H9 (cell line): ENCODE results near the gene ENC1. TPM values are rescaled to one million over a fixed set of nuclear protein-coding genes. Genes with fewer than 3 reads are reported as not detected.

Experiments
- DNase-seq: peaks from one replicate; pipeline ENCODE4 v3.0.0-alpha.2; 2017
- H2AFZ ChIP-seq: one replicate; pipeline ENCODE4 v1.6.1; 2013; ENCODE audit warnings: mild to moderate bottlenecking, low read length, control low read depth, moderate library complexity
- H2AK5ac ChIP-seq: 2 replicates; pipeline ENCODE4 v1.6.1; 2013; ENCODE audit warnings: low read length, control low read depth, mixed read lengths; ENCODE audit not compliant: insufficient read length
- H2BK120ac ChIP-seq: one replicate; pipeline ENCODE4 v1.6.1; 2013; ENCODE audit warnings: low read depth, mild to moderate bottlenecking, low read length, control low read depth, inconsistent platforms; ENCODE audit not compliant: poor library complexity, severe bottlenecking
- H2BK12ac ChIP-seq: 2 replicates; pipeline ENCODE4 v1.6.1; 2013; ENCODE audit warnings: low read length, control low read depth, mixed read lengths, low read depth; ENCODE audit not compliant: insufficient read length
- H2BK15ac ChIP-seq: 2 replicates; pipeline ENCODE4 v1.6.1; 2013; ENCODE audit warnings: low read depth, low read length, control low read depth
- H2BK20ac ChIP-seq: one replicate; pipeline ENCODE4 v1.6.1; 2013; ENCODE audit warnings: low read depth, mild to moderate bottlenecking, low read length, control low read depth, inconsistent platforms; ENCODE audit not compliant: poor library complexity, severe bottlenecking
- H2BK5ac ChIP-seq: 2 replicates; pipeline ENCODE4 v1.6.1; 2013; ENCODE audit warnings: low read length, control low read depth, mixed read lengths; ENCODE audit not compliant: insufficient read length
- H3K14ac ChIP-seq: 2 replicates; pipeline ENCODE4 v1.6.1; 2013; ENCODE audit warnings: low read length, control low read depth; ENCODE audit not compliant: insufficient read depth
- H3K18ac ChIP-seq: 2 replicates; pipeline ENCODE4 v1.6.1; 2013; ENCODE audit warnings: low read depth, mild to moderate bottlenecking, mixed read lengths, low read length, control low read depth; ENCODE audit not compliant: insufficient read length
- H3K23ac ChIP-seq: 2 replicates; pipeline ENCODE4 v1.6.1; 2013; ENCODE audit warnings: low read length, control low read depth, mixed read lengths, low read depth; ENCODE audit not compliant: insufficient read length
- H3K23me2 ChIP-seq: 2 replicates; pipeline ENCODE4 v1.6.1; 2013; ENCODE audit warnings: low read depth, mild to moderate bottlenecking, mixed read lengths, low read length, control low read depth; ENCODE audit not compliant: insufficient read length, poor library complexity, severe bottlenecking
- H3K27ac ChIP-seq: 2 replicates; pipeline ENCODE4 v1.5.1; 2013; ENCODE audit warnings: low read length, control low read depth, mixed read lengths, low read depth; ENCODE audit not compliant: insufficient read length
- H3K27me3 ChIP-seq: 2 replicates; pipeline ENCODE4 v1.6.1; 2013; ENCODE audit warnings: low read length, control low read depth, inconsistent platforms; ENCODE audit not compliant: insufficient read depth
- H3K4ac ChIP-seq: 2 replicates; pipeline ENCODE4 v1.6.1; 2013; ENCODE audit warnings: low read depth, mild to moderate bottlenecking, control low read depth, inconsistent platforms, low read length, moderate library complexity
- H3K4me1 ChIP-seq: 2 replicates; pipeline ENCODE4 v1.6.1; 2013; ENCODE audit warnings: low read length, control low read depth, inconsistent platforms; ENCODE audit not compliant: insufficient read depth
- H3K4me2 ChIP-seq: 2 replicates; pipeline ENCODE4 v1.6.1; 2013; ENCODE audit warnings: low read length, control low read depth, mixed read lengths; ENCODE audit not compliant: insufficient read length, insufficient read depth
- H3K56ac ChIP-seq: 2 replicates; pipeline ENCODE4 v1.6.1; 2013; ENCODE audit warnings: low read depth, mild to moderate bottlenecking, mixed read lengths, low read length, control low read depth; ENCODE audit not compliant: insufficient read length
- H3K79me1 ChIP-seq: 2 replicates; pipeline ENCODE4 v1.6.1; 2013; ENCODE audit warnings: low read depth, mild to moderate bottlenecking, moderate library complexity, low read length, control low read depth, inconsistent platforms; ENCODE audit not compliant: insufficient read depth, poor library complexity, severe bottlenecking
- H3K79me2 ChIP-seq: 2 replicates; pipeline ENCODE4 v1.6.1; 2013; ENCODE audit warnings: low read length, control low read depth, inconsistent platforms; ENCODE audit not compliant: insufficient read depth
- H3K9ac ChIP-seq: 2 replicates; pipeline ENCODE4 v1.6.1; 2013; ENCODE audit warnings: low read length, control low read depth, mixed read lengths; ENCODE audit not compliant: insufficient read length; ENCODE audit errors: extremely low read depth
- H3K9me3 ChIP-seq: one replicate; pipeline ENCODE4 v1.6.1; 2013; ENCODE audit warnings: low read depth, low read length, inconsistent platforms; ENCODE audit not compliant: control insufficient read depth
- H3T11ph ChIP-seq: one replicate; pipeline ENCODE4 v1.6.1; 2013; ENCODE audit warnings: mild to moderate bottlenecking, low read length, control low read depth, inconsistent platforms
- H4K20me1 ChIP-seq: one replicate; pipeline ENCODE4 v1.6.1; 2013; ENCODE audit not compliant: control insufficient read depth, insufficient read length, insufficient read depth
- H4K5ac ChIP-seq: 2 replicates; pipeline ENCODE4 v1.6.1; 2013; ENCODE audit warnings: low read depth, mild to moderate bottlenecking, mixed read lengths, low read length, control low read depth; ENCODE audit not compliant: insufficient read length
- H4K8ac ChIP-seq: replicated peaks from 2 replicates; pipeline ENCODE4 v1.6.1; 2013; ENCODE audit warnings: low read length, control low read depth, mixed read lengths, low read depth; ENCODE audit not compliant: insufficient read length
- H4K91ac ChIP-seq: 2 replicates; pipeline ENCODE4 v1.6.1; 2013; ENCODE audit warnings: low read depth, mild to moderate bottlenecking, moderate library complexity, mixed read lengths, low read length, control low read depth; ENCODE audit not compliant: insufficient read length
- H3K27ac Mint-ChIP-seq, 3 experiments: 2 replicates in 2 of 3; 3 replicates in 1 of 3; pipeline ENCODE4 v1.8.0; 2020 to 2021; ENCODE audit warnings: mixed read lengths in 3 of 3, mild to moderate bottlenecking in 1 of 3, moderate library complexity in 1 of 3
- H3K27me3 Mint-ChIP-seq: 2 replicates; pipeline ENCODE4 v1.8.0; 2021; ENCODE audit warnings: low read depth, mild to moderate bottlenecking, moderate library complexity, mixed read lengths
- H3K36me3 Mint-ChIP-seq, 3 experiments: 2 replicates in 2 of 3; 3 replicates in 1 of 3; pipeline ENCODE4 v1.8.0; 2020 to 2021; ENCODE audit warnings: low read depth in 3 of 3, mixed read lengths in 3 of 3; ENCODE audit not compliant: insufficient read depth in 1 of 3
- H3K4me1 Mint-ChIP-seq, 2 experiments: 2 replicates each; pipeline ENCODE4 v1.8.0; 2020; ENCODE audit warnings: mixed read lengths in 2 of 2
- H3K4me3 Mint-ChIP-seq, 2 experiments: 2 replicates in 1 of 2; 3 replicates in 1 of 2; pipeline ENCODE4 v1.8.0; 2020 to 2021; ENCODE audit warnings: mild to moderate bottlenecking in 2 of 2, mixed read lengths in 2 of 2, moderate library complexity in 1 of 2
- H3K9me3 Mint-ChIP-seq, 2 experiments: 2 replicates in 1 of 2; 3 replicates in 1 of 2; pipeline ENCODE4 v1.8.0; 2020; ENCODE audit warnings: mild to moderate bottlenecking in 2 of 2, mixed read lengths in 2 of 2, moderate library complexity in 1 of 2
- WGBS: extraction: QIAGEN DNeasy Blood & Tissue Kit; methylation state at CpG from one replicate; pipeline ENCODE4 v1.1.7; 2013; ENCODE audit warnings: missing lambda C conversion rate, low lambda C conversion rate, mixed read lengths; ENCODE audit not compliant: insufficient read length; ENCODE audit errors: extremely low coverage; 5-methylcytosine and 5-hydroxymethylcytosine counted together
- total RNA-seq: library from RNA; stranded (reverse); gene quantifications from 2 replicates; pipeline ENCODE4 v1.2.1, GENCODE V29; 2021
- TF ChIP-seq, protein P1 (sequence below): fragments of 200-600 bp; sonication (generic); conservative IDR thresholded peaks from 3 replicates; pipeline ENCODE4 v1.8.0; 2021; ENCODE audit warnings: antibody characterized with exemption, mild to moderate bottlenecking

Gene ENC1
- total RNA-seq, 1 experiment from 2014 or later: 14.4 TPM

DNA sequence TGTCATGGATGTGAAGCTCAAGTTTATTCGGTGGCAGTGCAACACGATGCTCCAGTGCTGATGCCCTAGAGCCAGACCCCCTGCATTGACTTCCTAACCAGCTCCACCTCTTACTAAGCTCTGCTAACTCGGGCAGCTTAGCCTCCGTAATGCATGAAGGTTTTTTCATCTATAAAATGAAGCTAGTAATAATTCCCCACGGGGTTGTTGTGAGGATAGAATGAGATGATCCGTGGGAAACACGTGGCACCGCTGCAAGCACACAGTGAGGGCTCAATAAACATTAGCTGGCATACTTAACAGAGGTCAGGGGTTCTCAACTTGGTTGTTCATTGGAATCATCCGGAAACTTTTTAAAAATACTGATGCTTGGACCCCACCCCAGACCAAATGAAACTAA, 6.8 kb downstream of the ENC1 start:
- Histone ChIP-seq H3K9ac (no peak overlapping the region), H3K23ac (no peak overlapping the region), H3K4ac (no peak overlapping the region), H2BK5ac (no peak overlapping the region), H4K91ac (no peak overlapping the region), H3K4me1 (peaks cover 12% of the 10 kb centered on the region), H2AK5ac (no peak overlapping the region), H3T11ph (no peak overlapping the region), H4K5ac (no peak overlapping the region), H2BK15ac (no peak overlapping the region), H4K20me1 (no peaks in the 10 kb centered on the region), H2BK20ac (no peak overlapping the region), H3K27me3 (no peaks in the 10 kb centered on the region), H2BK120ac (no peak overlapping the region), H3K18ac (no peak overlapping the region), H3K23me2 (no peaks in the 10 kb centered on the region), H3K9me3 (no peaks in the 10 kb centered on the region), H3K56ac (no peak overlapping the region), H3K79me2 (peaks cover 4% of the 10 kb centered on the region; the same call in 1 of the 2 replicates), H2AFZ (no peak overlapping the region), H3K27ac (no peak overlapping the region), H3K79me1 (no peaks in the 10 kb centered on the region), H3K4me2 (no peak overlapping the region), H4K8ac (no peak overlapping the region), H3K14ac (no peak overlapping the region), H2BK12ac (no peak overlapping the region)
- Mint-ChIP-seq H3K9me3 (no peaks in the 10 kb centered on the region), H3K27ac (no peak overlapping the region), H3K4me3 (no peak overlapping the region), H3K4me1 (peaks cover 40 to 42% of the 10 kb centered on the region in 2 experiments), H3K27me3 (peaks cover 16% of the 10 kb centered on the region), H3K36me3 (peaks cover 18 to 36% (median 35%) of the 10 kb centered on the region in 3 experiments; a peak in 6 of 7 replicates)
- no CpG with 5 or more reads among the region's 9 CpGs for WGBS
- DNase-seq: no peak
- TF ChIP-seq, protein P1, sequence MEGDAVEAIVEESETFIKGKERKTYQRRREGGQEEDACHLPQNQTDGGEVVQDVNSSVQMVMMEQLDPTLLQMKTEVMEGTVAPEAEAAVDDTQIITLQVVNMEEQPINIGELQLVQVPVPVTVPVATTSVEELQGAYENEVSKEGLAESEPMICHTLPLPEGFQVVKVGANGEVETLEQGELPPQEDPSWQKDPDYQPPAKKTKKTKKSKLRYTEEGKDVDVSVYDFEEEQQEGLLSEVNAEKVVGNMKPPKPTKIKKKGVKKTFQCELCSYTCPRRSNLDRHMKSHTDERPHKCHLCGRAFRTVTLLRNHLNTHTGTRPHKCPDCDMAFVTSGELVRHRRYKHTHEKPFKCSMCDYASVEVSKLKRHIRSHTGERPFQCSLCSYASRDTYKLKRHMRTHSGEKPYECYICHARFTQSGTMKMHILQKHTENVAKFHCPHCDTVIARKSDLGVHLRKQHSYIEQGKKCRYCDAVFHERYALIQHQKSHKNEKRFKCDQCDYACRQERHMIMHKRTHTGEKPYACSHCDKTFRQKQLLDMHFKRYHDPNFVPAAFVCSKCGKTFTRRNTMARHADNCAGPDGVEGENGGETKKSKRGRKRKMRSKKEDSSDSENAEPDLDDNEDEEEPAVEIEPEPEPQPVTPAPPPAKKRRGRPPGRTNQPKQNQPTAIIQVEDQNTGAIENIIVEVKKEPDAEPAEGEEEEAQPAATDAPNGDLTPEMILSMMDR: no peak
